Activated T-helper 2 cell treated with anti-CD3 and anti-CD28 coated beads, Interferon-gamma antibody, Interleukin-2, Interleukin-4, amounts not matched to agents 10 μg/mL and 5 μg/mL and 100 μg/mL, durations not matched to agents 14 hours and 24 hours and 36 hours (primary cell): ENCODE data around the gene PATZ1. TPM values are rescaled to one million over a fixed set of nuclear protein-coding genes. Genes with fewer than 3 reads are reported as not detected.
"Not testable (repeated sequence)": the region's sequence is repeated elsewhere in the genome, so short reads cannot be mapped to it uniquely, and the experiment has no call there.

ENCODE experiments used
- DNase-seq: peaks from one replicate; pipeline ENCODE4 v3.0.0; 2021; ENCODE audit warnings: low spot score
- H3K27ac Mint-ChIP-seq: one replicate; pipeline ENCODE4 v1.8.0; 2021; ENCODE audit warnings: mixed read lengths
- H3K27me3 Mint-ChIP-seq: one replicate; pipeline ENCODE4 v1.8.0; 2021; ENCODE audit warnings: low read depth, mixed read lengths
- H3K36me3 Mint-ChIP-seq: one replicate; pipeline ENCODE4 v1.8.0; 2021; ENCODE audit warnings: low read depth, mixed read lengths
- H3K4me1 Mint-ChIP-seq: one replicate; pipeline ENCODE4 v1.8.0; 2021; ENCODE audit warnings: low read depth, mixed read lengths
- H3K4me3 Mint-ChIP-seq: one replicate; pipeline ENCODE4 v1.8.0; 2021; ENCODE audit warnings: low read depth, mild to moderate bottlenecking, moderate library complexity, mixed read lengths
- H3K9me3 Mint-ChIP-seq: one replicate; pipeline ENCODE4 v1.8.0; 2021; ENCODE audit warnings: mixed read lengths
- intact Hi-C: fragments of 100-400 bp; cut with micrococcal nuclease; formaldehyde crosslinking; loops from one replicate; pipeline ENCODE4 v1.15.1; 2023
- total RNA-seq: library from RNA; stranded (reverse); gene quantifications from 2 replicates; pipeline ENCODE4 v1.2.3, GENCODE V29; 2022

PATZ1 gene
- total RNA-seq, 1 donor from 2014 or later = 30.6 TPM

GRCh38 chr22:31323578-31324550 is 22.3 kb downstream of the PATZ1 start:
- H3K4me3 Mint-ChIP-seq = no peak overlapping the region
- H3K27ac Mint-ChIP-seq = no peak overlapping the region
- intact Hi-C loops = no loop called here
- H3K36me3 Mint-ChIP-seq = peaks cover 35% of the 10 kb centered on the region
- no peaks in the 10 kb centered on the region for H3K27me3 Mint-ChIP-seq
- DNase-seq = no peak
- no peaks in the 10 kb centered on the region for H3K9me3 Mint-ChIP-seq
- no peaks in the 10 kb centered on the region for H3K4me1 Mint-ChIP-seq

- peaks cover 15% of the 10 kb centered on the region for H3K36me3 Mint-ChIP-seq
- H3K4me1 Mint-ChIP-seq = no peaks in the 10 kb centered on the region
- no peak for DNase-seq
- no peak overlapping the region for H3K27ac Mint-ChIP-seq
- no peak overlapping the region for H3K4me3 Mint-ChIP-seq
- H3K9me3 Mint-ChIP-seq = no peaks in the 10 kb centered on the region
- intact Hi-C loops = no loop called here
- no peaks in the 10 kb centered on the region for H3K27me3 Mint-ChIP-seq
Measured at GRCh38 chr22:31321421-31321820, 24.7 kb downstream of the PATZ1 start.

- H3K4me3 Mint-ChIP-seq, DNase-seq, H3K27me3 Mint-ChIP-seq, intact Hi-C loops, H3K4me1 Mint-ChIP-seq, H3K27ac Mint-ChIP-seq: not testable (repeated sequence)
- H3K9me3 Mint-ChIP-seq = peaks cover 10% of the 10 kb centered on the region
- peaks cover 16% of the 10 kb centered on the region for H3K36me3 Mint-ChIP-seq
Measured at GRCh38 chr22:31314220-31314619, 31.9 kb downstream of the PATZ1 start.

- peaks cover 18% of the 10 kb centered on the region for H3K36me3 Mint-ChIP-seq
- intact Hi-C loops = loop anchor here (1.0 kb wide), 2 partner anchors 21 to 206 kb away; partner anchors contain the start of genes PIK3IP1 and SELENOM
- peaks cover 6% of the 10 kb centered on the region for H3K4me1 Mint-ChIP-seq
- peaks cover 10% of the 10 kb centered on the region for H3K9me3 Mint-ChIP-seq
- H3K27ac Mint-ChIP-seq = no peak overlapping the region
- H3K27me3 Mint-ChIP-seq = no peaks in the 10 kb centered on the region
- DNase-seq = peak; percentile 32
- no peak overlapping the region for H3K4me3 Mint-ChIP-seq
Measured at GRCh38 chr22:31313366-31314147, 32.6 kb downstream of the PATZ1 start.

- Mint-ChIP-seq H3K27me3 (no peaks in the 10 kb centered on the region), H3K9me3 (no peaks in the 10 kb centered on the region), H3K4me1 (peaks cover 20% of the 10 kb centered on the region), H3K27ac (peak overlapping the region; percentile 59), H3K4me3 (no peak overlapping the region), H3K36me3 (peaks cover 6% of the 10 kb centered on the region)
- DNase-seq = no peak
- intact Hi-C loops = no loop called here
Measured at GRCh38 chr22:31308181-31308580, 38.0 kb downstream of the PATZ1 start.

- Mint-ChIP-seq H3K9me3 (no peaks in the 10 kb centered on the region), H3K4me1 (peaks cover 38% of the 10 kb centered on the region), H3K4me3 (no peak overlapping the region), H3K27ac (no peak overlapping the region), H3K27me3 (no peaks in the 10 kb centered on the region), H3K36me3 (peaks cover 5% of the 10 kb centered on the region)
- DNase-seq = no peak
- intact Hi-C loops = no loop called here
Measured at GRCh38 chr22:31305194-31305593, 41.0 kb downstream of the PATZ1 start.

GRCh38 chr22:31302537-31302936 is 43.6 kb downstream of the PATZ1 start:
- DNase-seq = no peak
- intact Hi-C loops = no loop called here
- Mint-ChIP-seq H3K27me3 (no peaks in the 10 kb centered on the region), H3K36me3 (no peaks in the 10 kb centered on the region), H3K27ac (no peak overlapping the region), H3K9me3 (no peaks in the 10 kb centered on the region), H3K4me1 (peaks cover 28% of the 10 kb centered on the region), H3K4me3 (no peak overlapping the region)

GRCh38 chr22:31302006-31302405 is 44.1 kb downstream of the PATZ1 start:
- intact Hi-C loops = no loop called here
- no peak overlapping the region for H3K4me3 Mint-ChIP-seq
- H3K27me3 Mint-ChIP-seq = no peaks in the 10 kb centered on the region
- H3K36me3 Mint-ChIP-seq = no peaks in the 10 kb centered on the region
- DNase-seq = no peak
- H3K4me1 Mint-ChIP-seq = peaks cover 26% of the 10 kb centered on the region
- H3K27ac Mint-ChIP-seq = no peak overlapping the region
- no peaks in the 10 kb centered on the region for H3K9me3 Mint-ChIP-seq

- intact Hi-C loops = no loop called here
- no peaks in the 10 kb centered on the region for H3K27me3 Mint-ChIP-seq
- no peaks in the 10 kb centered on the region for H3K9me3 Mint-ChIP-seq
- H3K36me3 Mint-ChIP-seq = no peaks in the 10 kb centered on the region
- peaks cover 32% of the 10 kb centered on the region for H3K4me1 Mint-ChIP-seq
- H3K4me3 Mint-ChIP-seq = no peak overlapping the region
- DNase-seq = no peak
- H3K27ac Mint-ChIP-seq = no peak overlapping the region
Measured at GRCh38 chr22:31300896-31301295, 45.2 kb downstream of the PATZ1 start.

GRCh38 chr22:31295831-31296657 is 50.1 kb downstream of the PATZ1 start:
- DNase-seq = no peak
- H3K9me3 Mint-ChIP-seq = no peaks in the 10 kb centered on the region
- H3K27ac Mint-ChIP-seq = peak overlapping the region; percentile 34
- intact Hi-C loops = loop anchor here (10.0 kb wide), 2 partner anchors 661 to 871 kb away; partner anchors contain the start of genes MTFP1 and SLC35E4
- H3K27me3 Mint-ChIP-seq = no peaks in the 10 kb centered on the region
- H3K4me1 Mint-ChIP-seq = peaks cover 50% of the 10 kb centered on the region
- H3K36me3 Mint-ChIP-seq = no peaks in the 10 kb centered on the region
- peak overlapping the region; percentile 31 for H3K4me3 Mint-ChIP-seq

GRCh38 chr22:31295360-31295759 is 50.8 kb downstream of the PATZ1 start:
- DNase-seq = no peak
- Mint-ChIP-seq H3K4me3 (peak overlapping the region; percentile 19), H3K27ac (peak overlapping the region; percentile 34), H3K4me1 (peaks cover 48% of the 10 kb centered on the region), H3K9me3 (no peaks in the 10 kb centered on the region), H3K27me3 (no peaks in the 10 kb centered on the region), H3K36me3 (peaks cover 2% of the 10 kb centered on the region)
- intact Hi-C loops = loop anchor here (10.0 kb wide), 2 partner anchors 661 to 871 kb away; partner anchors contain the start of genes MTFP1 and SLC35E4
